HPDE6-E6E7 (cell line): Measurements from ENCODE around the gene ARHGAP26.

Experiments
- DNase-seq: peaks from one replicate; pipeline ENCODE4 v3.0.0; 2011; ENCODE audit warnings: missing footprints; ENCODE audit errors: extremely low spot score

The ARHGAP26 gene

GRCh38 chr5:143161885-143162540 lies 391.8 kb downstream of the ARHGAP26 start:
- no peak for DNase-seq

DNA sequence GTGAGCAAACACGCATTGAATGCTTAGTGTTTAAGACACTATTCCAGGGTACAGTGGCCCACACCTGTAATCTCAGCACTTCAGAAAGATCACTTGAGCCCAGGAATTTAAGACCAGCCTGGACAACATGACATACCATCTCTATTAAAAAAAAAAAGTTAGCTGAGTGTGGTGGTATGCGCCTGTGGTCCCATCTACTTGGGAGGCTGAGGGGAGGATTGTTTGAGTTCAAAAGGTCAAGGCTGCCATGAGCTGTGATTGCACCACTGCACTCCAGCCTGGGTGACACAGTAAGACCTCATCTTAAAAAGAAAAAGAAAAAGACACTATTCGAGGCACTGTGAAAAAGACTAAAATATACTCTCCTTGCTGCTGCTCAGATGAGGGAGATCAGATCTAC lies 392.6 kb downstream of the ARHGAP26 start:
- DNase-seq, result no peak

GRCh38 chr5:143164557-143164956 lies 394.4 kb downstream of the ARHGAP26 start:
- DNase-seq, result no peak

DNA sequence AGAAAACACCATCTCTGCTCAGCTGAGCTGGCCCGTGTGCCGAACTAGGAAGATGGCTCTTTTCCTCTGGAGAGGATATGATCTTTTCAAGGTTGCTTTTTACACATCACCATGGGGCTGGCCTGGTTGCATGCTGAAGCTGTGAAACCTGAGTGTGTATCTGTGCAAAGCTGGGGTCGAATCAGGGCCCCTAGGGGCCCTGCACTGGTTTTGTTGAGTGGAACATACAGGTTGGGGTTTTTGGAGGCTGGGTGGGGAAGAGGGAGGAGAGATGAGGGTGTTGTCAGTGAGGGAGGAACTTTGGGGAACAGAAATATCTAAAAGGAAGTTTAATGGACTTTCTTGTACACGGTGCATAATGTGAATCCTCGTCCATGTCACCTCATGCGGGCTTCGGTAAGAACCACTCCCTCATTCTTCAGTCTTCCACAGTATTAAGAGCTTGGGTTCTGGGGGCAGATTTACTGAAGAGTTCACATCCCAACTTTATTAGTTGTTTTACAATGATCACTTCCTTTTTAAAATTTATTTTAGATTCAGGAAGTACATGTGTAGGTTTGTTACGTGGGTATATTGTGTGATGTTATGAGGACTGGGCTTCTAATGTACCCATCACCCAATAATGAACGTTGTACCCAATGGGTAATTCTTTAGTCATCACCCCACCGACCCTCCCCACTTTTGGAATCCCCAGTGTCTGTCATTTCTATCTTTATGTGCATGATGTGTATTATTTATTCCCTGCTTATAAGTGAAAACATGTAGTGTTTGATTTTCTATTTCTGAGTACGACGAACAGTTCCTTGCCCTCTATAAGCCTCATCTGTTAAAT lies 395.1 kb downstream of the ARHGAP26 start:
- no peak for DNase-seq

DNA sequence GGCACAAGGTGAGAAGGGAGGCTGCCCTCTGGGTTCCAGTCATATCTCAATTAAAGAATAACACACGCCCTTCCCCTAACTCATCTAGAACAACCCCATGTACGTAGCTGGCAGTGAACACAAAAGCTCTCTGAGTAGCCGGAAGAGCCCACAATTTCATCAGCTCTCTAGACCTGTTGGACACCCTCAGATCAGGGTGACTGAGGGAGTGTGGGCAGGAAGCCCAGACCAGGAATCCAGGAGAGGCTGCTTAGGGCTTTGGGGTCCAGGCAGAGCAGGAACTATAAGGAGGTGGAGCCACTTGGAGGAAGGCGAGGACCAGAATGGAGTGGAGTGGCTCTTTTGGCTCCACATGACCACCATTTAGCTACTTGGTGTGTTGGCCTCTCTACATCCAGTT lies 395.9 kb downstream of the ARHGAP26 start:
- no peak for DNase-seq

GRCh38 chr5:143166661-143167420 lies 396.7 kb downstream of the ARHGAP26 start:
- no peak for DNase-seq

GRCh38 chr5:143168171-143168741 lies 398.1 kb downstream of the ARHGAP26 start:
- DNase-seq, result no peak

GRCh38 chr5:143168921-143169810 lies 399.0 kb downstream of the ARHGAP26 start:
- DNase-seq, result no peak

DNA sequence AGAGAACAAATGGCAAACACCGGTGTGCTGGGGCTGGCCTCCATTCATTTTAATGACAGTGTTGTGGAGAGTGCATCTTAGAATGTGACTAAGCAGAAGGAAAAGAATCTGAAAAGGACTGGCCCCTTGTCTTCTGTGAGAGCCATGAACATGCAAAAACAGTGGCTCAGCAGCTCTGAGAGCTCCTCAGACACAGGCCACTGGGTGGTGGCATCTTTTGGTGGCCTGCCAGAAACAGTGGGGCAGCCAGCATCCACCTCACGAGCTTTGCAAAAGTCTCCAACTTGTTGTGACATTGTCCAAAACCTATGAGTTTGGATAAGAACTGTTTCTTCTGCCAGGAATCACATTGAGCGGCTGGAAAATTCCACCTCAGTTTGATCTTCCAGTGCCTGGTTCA lies 399.9 kb downstream of the ARHGAP26 start:
- no peak for DNase-seq

GRCh38 chr5:143170977-143171376 lies 400.8 kb downstream of the ARHGAP26 start:
- DNase-seq, result no peak

DNA sequence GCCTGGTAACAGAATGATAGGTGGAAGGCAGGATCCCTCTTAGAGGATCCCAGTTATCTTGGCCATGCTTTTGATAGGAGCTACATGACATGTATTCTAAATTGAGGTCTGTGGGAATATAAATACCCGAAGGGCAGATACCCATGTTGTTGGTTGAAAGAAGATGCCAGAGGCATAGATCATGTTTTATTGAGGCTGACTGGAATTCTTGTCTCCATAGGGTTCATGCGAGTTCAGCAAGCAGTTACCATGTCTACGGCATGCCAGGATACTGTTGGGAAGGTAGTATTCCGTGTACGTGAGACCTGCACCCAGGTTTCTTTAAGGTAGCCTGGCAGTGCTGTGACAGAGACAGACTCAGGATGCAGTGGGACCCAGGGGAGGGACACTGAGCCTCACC lies 402.6 kb downstream of the ARHGAP26 start:
- no peak for DNase-seq

DNA sequence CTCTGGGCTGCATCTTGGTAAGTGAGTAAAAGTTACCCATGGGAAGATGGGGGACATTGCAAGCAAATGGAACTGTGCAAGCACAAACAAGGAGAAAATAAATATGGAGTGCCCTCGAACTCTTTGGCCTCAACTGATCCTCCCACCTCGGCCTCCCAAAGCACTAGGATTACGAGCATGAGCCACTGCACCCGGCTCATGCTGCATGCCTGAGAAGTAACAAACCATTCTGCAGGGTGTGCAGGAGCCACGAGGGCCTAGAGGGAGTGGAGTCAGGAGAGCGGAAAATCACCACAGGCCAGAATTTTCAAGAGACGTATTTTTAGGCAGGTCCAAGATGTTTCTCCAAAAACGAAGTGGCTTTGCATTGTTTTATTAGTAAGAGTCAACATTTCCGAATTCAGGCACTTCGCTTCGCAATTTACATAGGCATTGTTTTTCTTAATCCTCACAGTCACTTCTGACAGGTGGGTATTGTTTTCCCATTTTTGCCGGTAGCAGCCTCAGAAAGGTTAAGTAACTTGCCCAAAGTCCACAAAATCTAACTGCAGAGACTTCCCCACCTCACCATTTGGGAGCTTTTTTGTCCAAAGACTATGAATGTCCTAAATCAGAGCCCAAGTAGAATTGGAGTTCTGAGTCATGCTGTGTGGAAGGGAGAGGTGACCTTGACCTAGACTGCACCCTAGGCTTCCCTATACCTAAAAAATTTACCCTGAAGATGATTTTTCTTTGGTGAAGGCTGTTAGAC lies 403.1 kb downstream of the ARHGAP26 start:
- no peak for DNase-seq

- no peak for DNase-seq
Observed at GRCh38 chr5:143174714-143175398, 404.7 kb downstream of the ARHGAP26 start.

GRCh38 chr5:143176048-143176447 lies 405.9 kb downstream of the ARHGAP26 start:
- DNase-seq, result no peak

DNA sequence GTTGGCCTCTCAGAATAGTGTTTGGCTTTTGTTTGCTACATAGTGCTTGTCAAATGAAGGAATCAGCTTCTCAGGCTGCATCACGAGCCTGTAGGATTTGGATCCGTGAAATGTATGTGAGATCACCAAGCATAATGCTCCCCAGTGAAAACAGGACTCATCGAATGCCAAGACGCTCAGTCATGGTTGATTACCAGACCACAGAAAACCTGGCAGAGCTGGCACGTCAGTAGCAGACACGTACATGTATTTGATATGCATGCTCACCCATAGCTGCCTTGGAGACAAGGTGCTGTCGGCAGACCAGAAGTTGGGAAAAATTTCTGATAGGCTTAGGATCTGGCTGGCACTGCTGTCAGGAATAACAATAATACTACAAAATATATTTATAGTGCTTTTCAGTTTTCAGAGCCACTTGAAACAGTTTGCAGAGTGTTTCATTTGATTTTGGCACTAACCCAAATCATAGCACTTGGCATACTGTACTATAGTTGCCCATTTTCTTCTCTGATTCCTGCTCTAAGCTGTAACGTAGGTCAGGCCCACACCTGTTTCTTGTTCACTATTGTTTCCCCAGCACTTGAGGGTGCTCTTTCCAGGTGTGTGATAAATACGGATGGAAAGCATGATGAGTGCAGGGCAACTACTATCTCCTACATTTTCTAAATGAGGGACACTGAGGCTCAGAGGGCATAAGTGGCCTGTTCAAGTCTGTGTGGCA lies 407.2 kb downstream of the ARHGAP26 start:
- peak; percentile 93 for DNase-seq

GRCh38 chr5:143179126-143179740 lies 409.1 kb downstream of the ARHGAP26 start:
- no peak for DNase-seq

DNA sequence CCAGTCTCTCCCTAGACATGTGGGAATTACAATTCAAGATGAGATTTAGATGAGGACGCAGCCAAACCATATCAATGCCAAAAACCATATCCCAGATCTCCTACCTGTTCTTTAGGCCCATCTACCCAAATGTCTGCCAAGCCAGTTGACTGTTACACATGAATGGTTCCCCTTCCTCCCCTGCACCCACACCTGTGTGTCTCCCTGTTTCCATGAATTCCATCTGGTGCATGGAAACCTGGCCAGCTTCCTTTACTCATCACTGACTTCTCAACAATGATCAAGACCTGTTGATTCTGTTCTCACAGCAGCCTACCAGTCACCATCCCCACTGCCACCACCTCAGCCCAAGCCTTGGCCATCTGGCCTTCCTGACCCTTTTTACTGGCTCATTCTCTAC lies 410.6 kb downstream of the ARHGAP26 start:
- DNase-seq, result no peak

DNA sequence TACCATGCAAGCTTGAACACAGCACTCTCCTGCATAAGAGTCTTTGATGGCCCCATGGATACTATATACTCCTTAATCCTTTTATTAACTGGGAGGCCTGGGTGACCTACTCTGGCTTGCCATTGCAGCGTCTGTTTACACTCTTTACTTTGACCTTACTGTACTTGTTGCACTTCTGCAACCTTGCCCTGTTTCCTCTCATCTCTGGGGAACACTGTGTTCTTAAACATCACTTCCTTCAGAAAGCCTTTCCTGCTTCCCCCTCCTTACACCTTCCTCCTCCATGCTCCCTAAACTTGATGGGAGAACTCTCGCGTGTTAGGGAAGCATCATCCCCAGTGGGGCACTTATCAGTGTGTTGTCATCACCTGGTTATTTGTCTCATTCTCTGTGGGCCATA lies 411.0 kb downstream of the ARHGAP26 start:
- DNase-seq, result no peak

- no peak for DNase-seq
Observed at GRCh38 chr5:143182106-143182505, 411.9 kb downstream of the ARHGAP26 start.
